Astrocyte of the spinal cord (primary cell): ENCODE results near the gene GTF2IRD1.
"Not testable (repeated sequence)": the region's sequence is repeated elsewhere in the genome, so short reads cannot be mapped to it uniquely, and the experiment has no call there.

Experiments used
- DNase-seq: peaks from one replicate; pipeline ENCODE4 v3.0.0; 2011; ENCODE audit warnings: low read depth, low spot score
- H3K4me3 ChIP-seq: 2 replicates; pipeline ENCODE4 v1.5.1; 2011; ENCODE audit warnings: low read depth, mild to moderate bottlenecking, low read length, moderate library complexity
- CTCF ChIP-seq: IDR thresholded peaks from 2 replicates; pipeline ENCODE4 v1.5.1; 2012; ENCODE audit warnings: low read depth, mild to moderate bottlenecking, low read length, inconsistent platforms
- in situ Hi-C: cut with HindIII; loops from 2 replicates; pipeline ENCODE4 v1.10.0; 2017; ENCODE audit warnings: low sequenced_read_pairs

The GTF2IRD1 gene

GRCh38 chr7:74482629-74483401, 29.1 kb downstream of the GTF2IRD1 start:
- peak; percentile 97 for DNase-seq
- in situ Hi-C loops = no loop called here

GRCh38 chr7:74483402-74484336, 30.0 kb downstream of the GTF2IRD1 start:
- in situ Hi-C loops = no loop called here
- peak; percentile 64 for DNase-seq
- no peak for TF ChIP-seq CTCF
- H3K4me3 ChIP-seq = no peak overlapping the region

More at GRCh38 chr7:74482629-74483401, 29.1 kb downstream of the GTF2IRD1 start:
- H3K4me3 ChIP-seq = no peak overlapping the region
- TF ChIP-seq CTCF = no peak

GRCh38 chr7:74485611-74486010, 31.9 kb downstream of the GTF2IRD1 start:
- in situ Hi-C loops = no loop called here
- TF ChIP-seq CTCF = no peak
- DNase-seq = no peak

GRCh38 chr7:74488518-74489030, 34.9 kb downstream of the GTF2IRD1 start:
- DNase-seq, in situ Hi-C loops, H3K4me3 ChIP-seq: not testable (repeated sequence)

More at GRCh38 chr7:74485611-74486010, 31.9 kb downstream of the GTF2IRD1 start:
- H3K4me3 ChIP-seq = no peak overlapping the region

- no peak overlapping the region for H3K4me3 ChIP-seq
- in situ Hi-C loops = no loop called here
- TF ChIP-seq CTCF = no peak
Measured at GRCh38 chr7:74489997-74490945, 36.6 kb downstream of the GTF2IRD1 start.

GRCh38 chr7:74491490-74491889, 37.8 kb downstream of the GTF2IRD1 start:
- DNase-seq, H3K4me3 ChIP-seq, in situ Hi-C loops: not testable (repeated sequence)

More at GRCh38 chr7:74489997-74490945, 36.6 kb downstream of the GTF2IRD1 start:
- DNase-seq = no peak

GRCh38 chr7:74493295-74493694, 39.6 kb downstream of the GTF2IRD1 start:
- no peak overlapping the region for H3K4me3 ChIP-seq
- in situ Hi-C loops = no loop called here
- no peak for TF ChIP-seq CTCF
- DNase-seq = no peak
